ENCODE results near the gene BLOC1S4.

BLOC1S4 gene

DNA sequence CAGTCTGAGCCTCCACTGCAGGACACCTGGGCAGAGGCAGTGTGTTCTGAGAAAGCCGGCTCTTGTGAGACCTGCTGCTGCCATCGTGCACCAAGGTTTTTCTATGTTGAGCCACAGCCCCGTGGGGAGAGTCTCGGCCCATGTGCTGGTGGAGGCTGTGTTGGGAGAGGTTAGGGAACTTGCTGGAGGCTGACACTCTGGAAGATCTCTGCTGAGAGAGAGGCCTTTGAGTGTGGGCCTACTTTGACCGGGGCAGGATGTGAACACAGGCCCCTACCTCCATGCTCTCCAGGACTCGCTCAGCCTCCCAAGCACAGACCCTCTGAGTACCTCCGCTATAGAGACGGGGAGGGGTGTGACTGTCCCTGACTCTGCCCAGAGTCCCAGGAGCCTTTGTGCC, 23.6 kb upstream of the BLOC1S4 start:
- no peak for DNase-seq (ENCODE audit: low spot score)

DNA sequence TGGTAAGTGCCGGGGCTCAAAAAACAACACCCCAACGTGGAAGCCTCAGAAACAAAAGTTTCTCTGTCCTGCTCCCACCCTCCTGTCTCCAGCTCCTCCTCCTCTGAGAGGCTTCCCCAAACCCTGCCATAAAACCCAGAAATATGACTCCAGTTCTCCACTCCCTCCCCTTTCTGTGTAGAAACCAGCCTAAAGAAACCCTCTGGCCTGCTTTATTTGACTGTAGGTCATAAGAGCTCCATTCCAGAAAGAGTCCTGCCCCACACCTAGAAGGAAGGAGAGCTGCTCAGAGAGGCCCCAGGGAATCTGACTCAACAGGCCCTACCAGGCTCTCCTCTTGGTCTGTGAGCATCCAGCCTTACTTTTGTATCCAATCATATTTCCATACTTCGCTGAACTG, 23.2 kb upstream of the BLOC1S4 start:
- no peak for DNase-seq (ENCODE audit: low spot score)

DNA sequence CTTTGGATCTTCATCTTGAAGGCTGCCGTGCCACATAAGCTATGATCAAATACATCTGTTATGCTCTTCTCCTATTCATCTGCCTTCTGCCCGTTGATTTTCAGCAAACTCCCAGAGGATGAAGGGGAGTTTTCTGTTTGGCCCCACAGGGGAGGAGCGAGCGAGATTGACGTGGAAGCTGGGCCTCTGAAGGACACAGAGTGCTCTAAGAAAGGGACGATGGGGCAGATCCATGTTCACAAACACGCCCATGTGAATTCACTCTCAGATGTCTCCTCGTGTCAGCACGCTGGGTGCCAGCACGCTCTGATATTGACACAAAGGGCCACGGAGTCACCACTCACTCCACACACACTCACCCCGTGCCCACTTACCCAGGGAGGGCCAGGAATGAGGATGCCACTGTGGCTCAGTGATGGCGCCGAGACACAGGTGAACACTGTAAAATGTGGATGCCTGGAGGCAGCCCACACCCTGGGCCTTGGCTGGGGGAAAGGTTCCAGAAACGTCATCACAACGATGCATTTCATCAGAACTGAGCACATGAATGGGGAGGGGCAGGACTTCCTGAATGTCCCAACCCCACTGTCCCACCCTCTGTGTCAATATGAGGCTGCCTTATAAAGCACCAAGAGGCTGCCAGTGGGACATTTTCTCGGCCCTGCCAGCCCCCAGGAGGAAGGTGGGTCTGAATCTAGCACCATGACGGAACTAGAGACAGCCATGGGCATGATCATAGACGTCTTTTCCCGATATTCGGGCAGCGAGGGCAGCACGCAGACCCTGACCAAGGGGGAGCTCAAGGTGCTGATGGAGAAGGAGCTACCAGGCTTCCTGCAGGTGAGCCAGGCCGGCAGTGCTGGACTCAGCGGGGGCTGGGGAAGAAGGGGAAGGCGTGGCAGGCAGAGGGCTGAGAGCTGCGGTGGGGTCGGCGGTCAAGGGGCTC, 22.5 kb upstream of the BLOC1S4 start, which contains the start of gene S100P:
Gene S100P (plus strand): TSS at position 648 of the 946 bp plus-strand sequence. CDS start 55 bp downstream, at position 703.
- DNase-seq (ENCODE audit: low spot score): no peak

DNA sequence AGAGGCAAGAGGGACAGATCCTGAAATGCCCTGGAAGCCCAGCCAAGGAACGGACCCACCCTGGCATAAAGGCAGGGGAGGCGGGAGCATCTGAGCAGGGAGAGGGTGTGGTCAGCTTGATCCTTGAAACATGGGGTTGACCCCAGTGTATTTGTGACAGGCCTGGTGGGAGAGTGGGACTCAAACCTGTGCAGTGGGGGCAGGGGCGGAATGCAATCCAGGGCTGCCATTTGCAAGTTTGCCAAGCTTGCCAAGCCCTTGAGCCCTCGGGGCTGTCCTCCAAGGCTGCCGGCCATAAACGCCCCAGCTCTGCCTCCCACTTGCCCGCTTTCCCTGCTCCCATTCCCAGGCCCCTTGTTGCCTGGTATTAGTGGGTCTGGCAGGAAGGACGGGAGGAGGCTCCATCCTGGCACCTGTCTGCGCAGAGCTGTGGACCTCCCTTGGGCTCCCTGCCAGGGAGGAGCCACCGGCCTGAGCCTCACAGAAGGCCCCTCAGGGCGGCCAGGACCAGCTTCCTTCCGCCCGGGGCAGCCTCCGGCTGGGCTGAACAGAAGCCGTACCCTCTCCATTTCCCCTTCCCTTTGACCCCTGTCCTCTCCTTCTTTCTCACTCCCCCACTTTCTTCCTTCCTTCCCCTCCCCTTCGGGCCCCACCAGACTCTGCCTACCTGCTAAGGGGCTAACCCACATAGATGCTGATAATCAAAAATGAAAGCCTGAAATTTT, 21.6 kb upstream of the BLOC1S4 start:
- no peak for DNase-seq (ENCODE audit: low spot score)

DNA sequence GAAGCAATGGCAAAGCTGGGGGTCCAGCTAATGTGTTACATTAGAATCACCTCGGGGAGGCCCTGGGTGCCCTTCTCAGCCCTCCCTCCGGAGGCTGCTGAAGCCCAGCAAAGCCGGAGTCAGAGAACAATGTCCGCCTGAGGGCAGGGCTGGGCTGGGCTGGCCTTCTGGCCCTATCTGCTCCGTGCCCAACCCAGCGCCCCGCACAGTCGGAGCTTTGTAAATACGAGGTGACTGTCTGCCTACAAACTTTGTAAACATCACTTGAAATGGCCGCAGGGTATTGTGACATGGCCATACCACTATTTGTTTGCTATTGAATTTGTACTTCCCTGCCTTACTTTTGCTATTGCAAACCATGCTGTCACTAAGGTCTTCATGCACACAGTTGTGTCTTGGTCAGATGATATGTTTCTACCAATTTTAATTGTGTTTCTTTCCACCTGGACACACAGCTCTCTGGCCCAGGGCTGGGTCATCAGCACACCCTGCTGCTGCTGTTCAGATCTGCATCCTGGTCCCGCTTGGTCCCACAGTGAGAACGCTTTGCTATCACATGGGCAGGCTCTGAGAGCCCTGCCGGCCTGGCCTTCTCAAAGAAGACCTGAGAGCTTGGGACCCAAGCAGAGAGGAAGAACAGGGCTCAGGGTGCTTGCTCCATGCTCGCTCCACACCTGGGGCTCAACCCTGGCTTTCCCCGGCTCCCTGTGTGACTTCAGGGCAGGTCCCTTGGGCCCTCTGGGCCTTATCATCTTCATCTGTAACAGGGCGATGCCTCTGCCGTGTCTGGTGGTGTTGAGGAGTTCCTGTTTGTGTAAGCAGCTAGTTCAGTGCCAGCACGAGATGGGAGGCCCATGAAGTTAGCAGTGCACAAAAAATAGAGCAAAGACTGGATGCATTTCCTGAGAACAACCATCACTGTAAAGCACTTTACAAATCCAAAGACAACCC, 20.0 kb upstream of the BLOC1S4 start:
- no peak for DNase-seq (ENCODE audit: low spot score)

DNA sequence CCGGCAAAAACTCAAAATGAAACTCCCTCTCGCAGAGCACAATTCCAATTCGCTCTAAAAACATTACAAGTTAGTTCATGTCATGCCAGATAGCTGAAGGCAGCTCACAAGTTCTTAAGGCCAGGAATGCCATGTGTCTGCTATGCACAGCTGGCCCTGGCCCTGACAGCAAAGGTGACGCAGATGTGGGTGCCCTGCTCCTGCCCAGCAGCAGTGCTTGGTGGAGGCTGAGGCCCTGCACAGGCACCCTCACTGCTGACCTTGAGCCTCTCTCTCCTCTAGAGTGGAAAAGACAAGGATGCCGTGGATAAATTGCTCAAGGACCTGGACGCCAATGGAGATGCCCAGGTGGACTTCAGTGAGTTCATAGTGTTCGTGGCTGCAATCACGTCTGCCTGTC, 19.4 kb upstream of the BLOC1S4 start:
- DNase-seq (ENCODE audit: low spot score): no peak

DNA sequence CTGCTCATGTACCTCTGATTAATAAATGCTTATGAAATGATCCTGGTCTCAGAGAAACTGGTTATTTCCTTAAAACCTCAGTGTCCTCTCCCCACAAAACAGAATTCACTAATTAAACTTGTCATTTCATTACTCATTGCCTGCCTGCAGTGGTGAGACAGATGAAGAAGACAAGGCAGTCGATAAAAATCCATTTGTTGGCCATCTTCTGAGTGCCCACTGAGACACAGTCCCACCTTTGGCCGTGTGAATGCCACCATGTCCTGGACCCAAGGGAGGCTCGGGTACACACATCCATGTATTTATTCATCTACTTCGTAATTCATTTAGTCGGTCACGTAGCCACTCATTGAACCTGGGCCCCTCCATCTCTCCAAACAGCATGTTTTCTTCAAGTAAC, 18.8 kb upstream of the BLOC1S4 start:
- no peak for DNase-seq (ENCODE audit: low spot score)

DNA sequence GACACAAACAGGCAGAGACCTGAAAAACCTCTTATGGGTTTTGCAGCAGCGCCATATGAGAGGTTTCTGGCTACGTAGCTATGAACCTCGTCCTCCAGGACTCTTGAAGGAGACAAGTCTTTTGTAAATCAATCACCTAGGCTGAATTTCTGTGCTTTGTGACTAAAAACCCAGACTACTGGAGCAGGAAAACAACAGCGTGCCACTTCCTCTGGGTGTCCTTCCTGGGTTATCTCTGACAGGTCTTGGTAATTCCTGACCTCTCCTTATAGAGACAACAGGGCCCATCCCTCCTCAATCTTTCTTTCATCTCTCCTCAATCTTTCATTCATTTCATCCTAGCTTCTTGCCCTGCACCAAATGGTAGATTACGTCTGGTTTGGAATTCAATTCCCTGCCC, 16.6 kb upstream of the BLOC1S4 start:
- no peak for DNase-seq (ENCODE audit: low spot score)

DNA sequence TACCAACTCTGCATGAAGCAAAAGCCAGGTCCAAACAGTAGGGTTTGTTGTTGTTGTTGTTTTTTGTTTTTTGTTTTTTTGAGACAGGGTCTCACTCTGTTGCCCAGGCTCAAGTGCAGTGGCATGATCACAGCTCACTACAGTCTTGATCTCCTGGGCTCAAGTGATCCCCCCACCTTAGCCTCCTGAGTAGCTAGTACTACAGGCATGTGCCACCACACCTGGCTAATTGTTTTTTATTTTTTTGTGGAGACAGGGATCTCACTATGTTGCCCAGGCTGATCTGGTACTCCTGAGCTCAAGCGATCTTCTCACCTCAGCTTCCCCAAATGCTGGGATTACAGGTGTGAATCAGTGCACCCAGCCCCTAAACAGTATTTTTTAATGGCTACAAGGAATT, 16.1 kb upstream of the BLOC1S4 start:
- DNase-seq (ENCODE audit: low spot score): no peak

DNA sequence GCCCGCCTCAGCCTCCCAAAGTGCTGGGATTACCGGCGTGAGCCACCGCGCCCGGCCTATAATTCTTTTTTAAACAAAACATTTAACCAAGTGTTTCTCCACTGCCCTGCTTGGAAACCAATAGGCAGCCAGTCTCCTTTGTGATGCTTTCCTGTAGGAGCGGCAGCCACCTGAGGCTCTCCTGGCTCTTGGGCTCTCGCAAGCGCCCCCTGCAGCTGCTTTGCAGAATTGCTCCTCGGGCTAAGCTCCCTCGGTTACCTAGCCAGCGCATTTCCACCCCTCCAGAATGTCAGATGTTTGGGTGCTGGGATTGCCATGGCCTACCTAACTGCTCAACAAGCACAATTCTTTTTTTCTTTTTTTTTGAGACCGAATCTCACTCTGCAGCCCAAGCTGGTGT, 14.6 kb upstream of the BLOC1S4 start:
- DNase-seq (ENCODE audit: low spot score): no peak

DNA sequence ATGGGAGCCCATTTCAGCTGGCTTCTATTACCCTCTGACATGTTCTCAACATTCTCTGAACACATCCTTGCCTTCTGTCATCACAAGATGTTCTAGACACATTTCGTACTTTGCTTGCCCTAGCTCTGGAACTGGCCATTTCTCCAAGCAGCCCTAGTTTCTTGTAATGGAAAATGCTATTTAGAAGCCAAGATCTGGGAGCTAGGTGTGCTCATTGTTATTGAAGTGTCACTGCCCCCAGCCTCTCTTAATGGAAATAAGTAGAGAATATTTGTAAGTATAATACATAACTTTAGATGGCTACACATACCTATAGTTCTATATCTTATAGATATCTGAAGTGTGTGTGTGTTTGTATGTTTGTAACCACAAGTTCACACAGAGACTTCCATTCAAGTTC, 13.2 kb upstream of the BLOC1S4 start:
- DNase-seq (ENCODE audit: low spot score): no peak

DNA sequence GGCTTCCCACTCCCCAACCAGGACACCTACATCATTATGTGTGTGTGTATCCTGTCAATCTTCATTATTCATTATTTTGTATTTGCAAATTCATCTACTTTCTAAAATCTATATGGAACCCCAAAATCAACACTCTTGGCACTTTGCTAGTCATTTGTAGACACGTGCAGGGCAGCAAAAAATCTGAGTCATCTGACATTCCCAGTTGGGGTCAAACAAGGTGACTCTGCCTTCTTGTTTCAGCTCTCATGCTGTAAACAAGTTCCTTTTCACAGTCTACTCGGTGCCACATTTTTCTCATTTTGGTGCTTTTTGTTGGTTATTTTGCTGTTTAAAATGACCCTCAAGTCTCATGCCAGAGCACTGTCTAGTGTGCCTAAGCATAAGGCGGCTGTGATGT, 12.2 kb upstream of the BLOC1S4 start:
- no peak for DNase-seq (ENCODE audit: low spot score)

DNA sequence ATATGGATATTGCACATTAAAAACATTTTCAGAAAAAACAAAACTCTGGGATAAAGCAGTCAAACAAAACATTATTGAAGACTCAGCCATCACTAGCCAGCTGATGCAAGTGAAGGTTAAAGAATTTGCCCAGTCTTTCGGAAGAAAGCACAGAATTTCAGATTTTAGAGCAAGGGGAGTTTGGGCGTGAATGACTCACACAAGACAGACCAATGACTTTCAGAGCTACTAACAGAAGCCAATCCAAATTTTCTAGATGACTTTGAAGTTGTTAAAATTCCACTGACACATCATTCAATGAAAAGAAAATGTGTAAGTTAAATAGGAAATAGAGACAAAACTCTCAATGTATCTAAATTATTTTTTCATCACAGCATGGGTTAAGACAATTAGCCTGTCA, 10.3 kb upstream of the BLOC1S4 start:
- no peak for DNase-seq (ENCODE audit: low spot score)

DNA sequence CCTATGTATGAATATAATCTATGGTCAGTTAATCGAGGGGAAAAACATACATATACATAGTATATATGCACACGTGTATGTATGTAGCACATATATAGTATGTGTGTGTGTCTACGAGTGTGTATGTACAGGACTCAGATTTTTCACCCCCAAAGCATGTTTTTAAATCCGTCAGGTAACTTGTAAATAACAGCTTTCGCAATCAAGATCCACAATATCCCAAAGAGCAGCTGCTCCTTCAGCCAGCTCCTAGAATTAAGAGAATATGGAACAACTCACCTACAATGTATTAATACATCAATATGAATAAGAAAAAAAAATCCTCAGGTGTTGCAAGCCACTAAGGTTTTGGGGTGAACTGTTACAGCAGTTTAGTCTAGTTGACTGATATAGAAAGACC, 9.8 kb upstream of the BLOC1S4 start:
- DNase-seq (ENCODE audit: low spot score): no peak

DNA sequence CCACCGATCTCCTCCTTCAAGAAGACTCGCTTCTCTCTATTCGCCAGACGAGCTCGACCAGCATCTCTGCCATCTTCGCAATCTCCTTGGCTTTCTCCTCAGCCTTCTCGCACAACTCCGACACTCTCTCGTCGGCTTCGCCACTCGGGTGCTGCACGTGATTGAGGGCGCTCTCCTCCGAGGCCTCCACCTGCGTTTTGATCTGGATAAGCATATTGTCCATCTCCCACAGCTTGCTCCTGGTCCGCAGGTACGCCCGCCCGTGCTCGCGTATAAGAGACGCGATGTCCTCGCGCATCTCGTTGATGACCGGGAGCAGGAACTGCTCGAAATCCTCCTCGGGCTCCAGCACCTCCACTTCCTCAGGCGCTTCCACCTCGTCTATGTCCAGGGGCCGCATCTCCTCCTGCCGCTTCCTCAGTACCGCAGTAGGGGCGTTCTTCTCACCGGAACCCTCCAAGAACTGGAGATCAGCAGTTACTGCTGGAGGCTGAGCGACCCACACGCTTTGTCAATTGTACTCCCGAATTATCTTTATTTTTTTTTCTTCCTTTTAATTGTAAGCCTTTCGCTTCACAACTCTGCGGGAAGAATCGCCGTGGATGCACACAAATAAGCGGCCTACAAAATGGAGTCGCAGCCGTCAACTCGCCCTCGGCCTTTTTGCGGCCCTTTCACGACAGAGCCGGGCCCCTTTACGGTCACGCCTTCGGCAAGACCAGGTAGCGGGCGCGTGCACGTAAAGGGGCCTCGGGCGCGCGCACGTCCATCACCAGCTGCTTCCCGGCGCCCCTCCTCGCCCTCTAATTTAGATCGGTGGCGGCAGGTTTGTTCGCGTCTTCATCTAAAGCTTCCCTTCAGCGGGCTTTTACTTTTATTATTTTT, 6.5 kb upstream of the BLOC1S4 start, which contains the start of gene MRFAP1L1:
Gene MRFAP1L1 (minus strand): TSS at position 636 of the 885 bp plus-strand sequence. CDS start 236 bp downstream, at position 400.
- DNase-seq (ENCODE audit: low spot score): peak; percentile 97

DNA sequence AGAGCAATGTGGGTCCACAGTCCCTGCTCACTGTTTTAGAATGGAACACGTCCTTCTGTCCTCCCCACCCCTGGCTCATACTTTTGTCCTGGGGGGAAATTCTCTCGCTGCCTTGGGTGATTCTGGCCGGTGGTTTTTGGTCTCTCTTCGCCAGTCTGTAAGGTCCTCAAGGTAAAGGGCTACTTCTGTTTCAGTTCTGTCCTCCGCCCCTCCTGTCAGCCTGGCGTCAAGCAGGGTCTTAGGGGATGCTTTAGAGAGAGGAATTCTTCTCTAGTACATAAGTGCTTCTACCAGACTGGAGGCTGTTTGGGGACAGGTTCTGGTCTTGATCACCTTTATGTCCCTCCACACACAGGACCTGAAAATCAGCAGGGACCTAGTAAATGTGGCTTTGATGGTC, 5.7 kb upstream of the BLOC1S4 start:
- no peak for DNase-seq (ENCODE audit: low spot score)

DNA sequence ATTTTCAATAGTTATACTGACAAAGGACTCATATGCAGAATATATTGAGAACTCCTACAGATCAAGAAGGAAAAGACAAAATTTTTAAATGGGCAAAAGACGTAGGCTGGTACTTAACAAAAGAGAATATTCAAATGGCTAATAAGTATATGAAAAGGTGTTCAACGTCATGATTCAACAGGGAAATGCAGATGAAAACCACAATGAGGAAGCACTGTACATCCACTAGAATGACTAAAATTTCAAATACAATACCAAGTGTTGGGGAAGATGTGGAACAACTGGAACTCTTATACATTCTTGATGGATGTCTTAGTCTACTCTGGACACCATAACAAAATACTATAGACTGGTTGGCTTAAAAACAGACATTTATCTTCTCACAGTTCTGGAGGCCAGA, 5.0 kb upstream of the BLOC1S4 start:
- no peak for DNase-seq (ENCODE audit: low spot score)

DNA sequence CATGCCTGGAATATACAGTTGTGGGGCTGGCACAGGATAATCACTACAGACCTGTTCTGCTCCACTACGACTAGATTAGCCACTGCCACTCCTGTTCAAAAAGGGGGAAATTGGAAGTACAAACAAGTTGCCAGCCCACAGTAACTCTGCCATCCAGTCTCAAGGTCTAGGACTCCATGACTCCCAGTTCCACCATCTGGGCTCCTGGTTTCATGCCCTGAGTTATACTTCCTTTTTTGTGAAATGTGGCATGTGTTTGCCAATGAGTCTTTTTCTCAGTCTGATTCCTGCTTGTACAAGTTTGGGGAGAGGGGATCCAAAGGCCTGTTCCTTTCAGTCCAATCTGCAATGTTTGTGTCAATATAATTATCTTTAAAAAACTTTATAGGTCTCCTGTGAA, 1.0 kb upstream of the BLOC1S4 start:
- no peak for DNase-seq (ENCODE audit: low spot score)

DNA sequence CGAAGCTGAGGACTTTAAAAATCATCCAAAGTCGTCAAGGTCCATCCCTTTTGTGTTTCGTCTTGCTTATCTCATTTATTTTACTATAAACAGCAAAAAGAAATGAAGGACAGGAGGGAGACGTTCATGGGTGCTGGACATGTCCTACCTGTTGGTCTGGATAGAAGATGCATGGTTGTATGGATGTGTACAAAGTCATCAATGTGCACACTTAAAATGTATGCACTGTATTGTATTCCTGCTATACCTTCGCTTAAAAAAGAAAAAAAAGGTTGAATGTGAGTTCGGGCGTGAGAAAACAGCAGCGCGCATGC, 313 bp upstream of the BLOC1S4 start:
- no peak for DNase-seq (ENCODE audit: low spot score)

DNA sequence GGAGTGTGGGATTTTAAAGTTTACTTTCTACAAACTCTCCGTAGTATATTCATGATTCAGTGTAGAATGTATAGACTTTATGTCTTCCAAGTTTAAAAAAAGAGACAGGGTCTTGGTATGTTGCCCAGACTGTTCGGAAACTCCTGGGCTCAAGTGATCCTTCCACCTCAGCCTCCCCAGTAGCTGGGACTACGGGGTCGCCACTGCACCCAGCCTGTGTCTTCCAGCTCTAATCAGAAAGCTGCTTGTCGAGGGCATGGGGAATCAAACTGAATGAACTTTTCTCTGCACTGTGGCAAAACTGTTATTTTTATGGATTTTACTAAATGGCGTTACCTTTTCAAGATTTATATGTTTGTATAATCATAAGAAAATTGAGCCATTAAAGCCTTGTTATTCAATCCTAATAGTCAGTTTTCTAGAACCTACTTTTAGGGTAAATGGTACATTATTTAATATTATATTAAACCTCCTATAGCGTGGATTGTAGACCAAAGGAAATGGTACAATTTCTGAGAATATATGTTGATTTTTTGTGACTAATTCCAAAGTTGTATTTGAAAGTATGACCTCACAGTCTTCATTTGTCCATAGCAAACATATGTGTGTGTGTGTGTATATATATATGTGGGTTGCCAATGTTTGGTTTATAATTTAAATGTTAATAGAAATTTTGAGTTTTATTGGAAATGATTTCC, 1.1 kb downstream of the BLOC1S4 start:
- DNase-seq (ENCODE audit: low spot score): no peak
